GM21825 (cell line): ENCODE results near the gene LIX1.
"Not testable (repeated sequence)": the region's sequence is repeated elsewhere in the genome, so short reads cannot be mapped to it uniquely, and the experiment has no call there.

Source experiments
- ATAC-seq: cut with Tn5 transposase; IDR thresholded peaks from one replicate; pipeline ENCODE4 v1.9.1; 2021; ENCODE audit warnings: mild to moderate bottlenecking, moderate library complexity; ENCODE audit not compliant: unreplicated experiment

LIX1 gene

GRCh38 chr5:97105501-97106215, 36.8 kb downstream of the LIX1 start:
- ATAC-seq: no peak

GRCh38 chr5:97102010-97102470, 40.4 kb downstream of the LIX1 start:
- ATAC-seq: no peak

GRCh38 chr5:97101189-97101910, 41.1 kb downstream of the LIX1 start:
- no peak for ATAC-seq

- ATAC-seq: no peak
These were observed 41.9 kb downstream of the LIX1 start for GRCh38 chr5:97100476-97100875.

- ATAC-seq: no peak
These were observed 43.5 kb downstream of the LIX1 start for GRCh38 chr5:97098922-97099321.

GRCh38 chr5:97097326-97098230, 44.8 kb downstream of the LIX1 start:
- ATAC-seq: no peak

GRCh38 chr5:97096846-97097245, 45.6 kb downstream of the LIX1 start:
- ATAC-seq: no peak

- no peak for ATAC-seq
These were observed 46.2 kb downstream of the LIX1 start for GRCh38 chr5:97096191-97096590.

GRCh38 chr5:97095318-97095732, 47.1 kb downstream of the LIX1 start:
- peak; percentile 36 for ATAC-seq

GRCh38 chr5:97094579-97095317, 47.7 kb downstream of the LIX1 start:
- ATAC-seq: peak; percentile 98

- ATAC-seq: no peak
These were observed 49.2 kb downstream of the LIX1 start for GRCh38 chr5:97093193-97093592.

- no peak for ATAC-seq
These were observed 51.5 kb downstream of the LIX1 start for GRCh38 chr5:97090944-97091343.

GRCh38 chr5:97089149-97089801, 53.1 kb downstream of the LIX1 start:
- ATAC-seq: no peak

- no peak for ATAC-seq
These were observed 53.6 kb downstream of the LIX1 start for GRCh38 chr5:97088774-97089148.

- no peak for ATAC-seq
These were observed 55.3 kb downstream of the LIX1 start for GRCh38 chr5:97087138-97087537.

GRCh38 chr5:97085459-97086181, 56.8 kb downstream of the LIX1 start:
- no peak for ATAC-seq

- ATAC-seq: not testable (repeated sequence)
These were observed 57.5 kb downstream of the LIX1 start for GRCh38 chr5:97084782-97085458.

GRCh38 chr5:97078958-97079743, 63.3 kb downstream of the LIX1 start:
- no peak for ATAC-seq
